ENCODE data around the gene CDC37L1.

Gene CDC37L1

DNA sequence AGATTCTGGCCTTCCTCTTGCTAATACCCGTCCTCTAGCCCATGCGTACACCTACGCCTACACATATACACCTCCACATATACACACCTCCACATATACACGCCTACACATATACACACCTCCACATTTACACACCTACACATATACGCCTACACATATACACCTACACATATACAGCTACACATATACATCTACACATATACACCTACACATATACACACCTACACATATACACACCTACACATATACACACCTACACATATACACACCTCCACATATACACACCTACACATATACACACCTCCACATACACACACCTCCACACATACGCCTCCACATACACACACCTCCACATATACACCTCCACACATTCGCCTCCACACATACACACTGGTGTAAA is 34.5 kb downstream of the CDC37L1 start:
- no peak for DNase-seq (ENCODE audit: low read depth in 1 of 2, low spot score in 1 of 2)

DNA sequence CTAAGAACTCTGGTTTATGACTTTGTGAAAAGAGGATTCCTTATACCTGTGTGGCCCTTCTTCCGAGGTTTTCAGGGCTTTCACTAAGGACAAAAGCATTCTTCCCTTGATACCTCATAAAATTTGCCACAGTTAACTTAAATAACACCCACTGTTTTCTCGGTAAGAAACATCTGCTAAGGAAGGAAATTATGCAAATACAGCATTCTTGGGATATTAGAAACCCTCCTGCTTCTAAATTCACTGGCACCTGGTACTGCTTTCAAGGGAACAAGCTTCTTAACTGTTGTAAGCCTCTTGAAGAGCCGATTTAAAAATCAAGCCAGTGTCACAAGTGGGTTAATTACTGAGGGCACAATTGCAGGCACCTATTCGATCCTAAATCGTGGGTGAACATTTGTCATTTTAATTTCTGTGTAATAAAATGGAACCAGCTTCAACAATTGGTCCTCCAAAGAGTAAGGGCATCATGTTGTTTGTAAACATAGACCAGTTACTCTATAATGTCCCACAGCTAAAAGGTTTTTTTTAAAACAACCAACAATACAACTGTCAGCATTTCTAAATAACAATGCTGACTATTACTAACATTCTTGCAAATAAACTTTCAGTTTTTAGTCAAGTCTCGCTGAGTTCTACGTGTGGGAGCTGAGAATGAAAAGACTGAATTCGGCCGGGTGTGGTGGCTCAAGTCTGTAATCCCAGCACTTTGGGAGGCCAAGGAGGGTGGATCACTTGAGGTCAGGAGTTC is 35.1 kb downstream of the CDC37L1 start:
- DNase-seq (ENCODE audit: low read depth in 1 of 2, low spot score in 1 of 2): no peak

DNA sequence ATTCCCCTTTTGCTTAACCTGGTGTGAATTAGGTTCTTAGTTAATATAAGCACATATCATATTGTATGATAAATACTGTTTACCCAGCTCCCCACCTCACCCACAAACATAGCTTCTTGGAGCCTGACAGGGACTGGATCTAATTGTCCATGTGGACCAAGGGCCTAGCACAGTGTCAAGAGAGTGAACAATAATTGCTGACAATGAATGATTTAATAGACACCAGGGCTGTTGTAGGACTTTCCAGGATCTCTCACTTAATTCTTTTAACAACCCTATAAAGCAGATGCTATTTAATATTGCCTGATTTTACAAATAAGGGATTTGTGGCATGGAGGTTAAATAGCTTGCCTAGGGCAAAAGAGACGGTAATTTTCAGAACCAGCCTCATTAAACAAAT is 36.8 kb downstream of the CDC37L1 start:
- DNase-seq (ENCODE audit: low read depth in 1 of 2, low spot score in 1 of 2): no peak

DNA sequence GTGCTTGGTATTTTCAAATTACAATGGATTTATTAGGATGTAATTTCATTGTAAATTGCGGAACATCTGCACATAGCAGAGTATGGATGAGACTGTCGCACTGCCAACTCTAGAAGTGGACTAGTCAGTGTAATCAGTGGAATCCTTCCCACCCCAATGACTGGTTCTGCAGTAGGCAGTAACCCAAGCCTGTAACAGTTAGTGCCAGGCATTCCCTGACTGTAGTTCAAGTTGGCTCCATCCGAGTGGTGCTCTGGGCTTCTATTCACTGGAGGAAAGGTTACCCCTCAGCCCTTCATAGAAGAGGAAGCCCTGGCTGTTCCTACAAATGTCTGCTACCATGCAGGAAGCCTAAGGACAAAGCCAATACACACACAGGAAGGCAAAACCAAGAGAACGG is 38.4 kb downstream of the CDC37L1 start:
- DNase-seq (ENCODE audit: low read depth in 1 of 2, low spot score in 1 of 2): no peak

DNA sequence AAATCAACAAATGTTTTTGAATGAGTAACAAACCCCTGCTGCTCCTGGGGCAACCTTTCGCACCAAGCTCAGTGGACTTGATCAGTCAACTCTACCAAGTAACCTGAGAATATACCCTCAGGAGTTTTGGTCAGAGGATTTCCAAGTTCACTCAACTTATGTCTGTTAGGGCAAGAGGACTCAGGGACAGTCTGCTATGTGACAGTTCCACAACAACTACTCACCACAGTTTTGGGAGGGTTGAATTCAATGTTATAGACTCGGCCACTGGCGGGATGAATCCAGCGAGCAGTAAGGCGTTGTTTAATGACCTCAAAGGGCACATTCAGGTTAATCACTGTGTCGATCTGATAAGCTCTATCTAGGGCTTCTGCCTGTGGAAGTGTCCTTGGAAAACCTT is 39.5 kb downstream of the CDC37L1 start:
- DNase-seq (ENCODE audit: low read depth in 1 of 2, low spot score in 1 of 2): no peak

DNA sequence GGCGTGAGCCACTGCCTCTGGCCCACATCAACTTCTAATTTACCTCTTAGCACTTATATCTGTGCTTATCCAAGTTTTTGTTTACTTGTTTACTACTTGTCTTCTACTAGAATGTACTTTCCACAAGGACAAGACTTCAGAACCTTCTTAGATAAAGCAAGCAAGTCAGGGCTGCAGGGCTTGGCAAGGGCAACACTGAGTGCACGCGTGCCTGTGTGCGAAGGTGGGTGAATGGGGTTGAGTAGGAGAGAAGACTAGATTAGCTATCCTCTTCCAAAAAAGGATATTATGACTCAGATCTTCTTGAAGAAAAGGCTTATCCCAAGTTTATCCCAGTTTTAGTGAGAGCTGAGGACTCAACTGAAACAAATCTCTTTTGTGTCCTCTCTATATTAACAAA is 42.4 kb downstream of the CDC37L1 start:
- DNase-seq (ENCODE audit: low read depth in 1 of 2, low spot score in 1 of 2): no peak

DNA sequence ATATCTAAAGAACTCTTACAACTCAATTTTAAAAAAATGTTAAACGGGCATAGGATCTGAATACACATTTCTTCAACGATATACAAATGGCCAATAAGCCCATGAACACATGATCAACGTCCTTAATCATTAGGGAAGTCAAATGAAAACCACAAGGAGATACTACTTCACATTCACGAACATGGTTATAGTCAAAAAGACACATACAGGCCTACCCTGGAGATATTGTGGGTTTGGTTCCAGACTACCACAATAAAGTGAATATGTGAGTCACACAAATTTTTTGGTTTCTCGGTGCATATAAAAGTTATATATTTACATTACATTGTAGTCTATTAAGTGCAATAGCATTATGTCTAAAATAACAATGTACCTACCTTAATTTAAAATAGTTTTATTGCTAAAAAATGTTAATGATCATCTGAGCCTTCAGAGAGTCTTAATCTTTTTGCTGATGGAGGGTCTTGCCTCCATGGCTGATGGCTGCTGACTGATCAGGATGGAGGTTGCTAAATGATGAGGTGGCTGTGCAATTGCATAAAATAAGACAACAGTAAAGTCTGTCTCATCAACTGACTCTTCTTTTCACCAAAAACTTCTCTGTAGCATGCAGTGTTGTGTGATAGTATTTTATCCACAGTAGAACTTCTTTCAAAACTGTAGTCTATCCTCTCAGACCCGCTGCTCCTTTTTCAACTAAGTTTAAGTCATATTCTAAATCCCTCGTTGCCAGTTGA is 46.5 kb downstream of the CDC37L1 start:
- DNase-seq (ENCODE audit: low read depth in 1 of 2, low spot score in 1 of 2): no peak

DNA sequence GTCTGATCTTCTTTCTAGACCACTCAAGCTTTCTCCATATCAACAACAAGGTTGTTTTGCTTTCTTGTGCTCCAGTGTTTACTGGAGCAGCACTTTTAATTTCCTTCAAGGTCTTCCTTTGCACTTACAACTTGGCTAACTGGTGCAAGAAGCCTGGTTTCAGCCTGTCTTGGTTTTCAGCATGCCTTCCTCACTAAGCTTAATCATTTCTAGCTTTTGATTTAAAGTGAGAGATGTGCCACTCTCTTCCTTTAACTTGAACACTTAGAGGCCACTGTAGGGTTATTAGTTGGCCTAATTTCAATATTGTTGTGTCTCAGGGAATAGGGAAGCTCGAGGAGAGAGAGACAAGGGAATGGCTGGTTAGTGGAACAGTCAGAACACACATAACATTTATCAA is 48.2 kb downstream of the CDC37L1 start:
- no peak for DNase-seq (ENCODE audit: low read depth in 1 of 2, low spot score in 1 of 2)

DNA sequence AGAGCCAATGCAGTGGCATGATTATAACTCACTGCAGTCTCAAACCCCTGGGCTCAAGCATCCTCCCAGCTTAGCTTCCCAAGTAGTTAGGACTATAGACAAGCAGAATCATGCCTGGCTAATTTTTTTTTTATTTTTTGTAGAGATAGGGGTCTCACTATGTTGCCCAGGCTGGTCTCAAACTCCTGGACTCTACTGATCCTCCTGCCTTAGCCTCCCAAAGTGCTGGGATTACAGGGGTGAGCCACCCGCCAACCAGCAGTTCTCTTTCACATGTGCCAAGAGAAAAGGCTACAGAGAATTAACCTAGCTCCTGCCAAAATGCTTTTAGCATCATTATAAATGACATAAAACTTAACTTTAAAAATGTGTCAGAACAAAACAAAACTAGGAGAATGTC is 53.5 kb downstream of the CDC37L1 start:
- no peak for DNase-seq (ENCODE audit: low read depth in 1 of 2, low spot score in 1 of 2)

DNA sequence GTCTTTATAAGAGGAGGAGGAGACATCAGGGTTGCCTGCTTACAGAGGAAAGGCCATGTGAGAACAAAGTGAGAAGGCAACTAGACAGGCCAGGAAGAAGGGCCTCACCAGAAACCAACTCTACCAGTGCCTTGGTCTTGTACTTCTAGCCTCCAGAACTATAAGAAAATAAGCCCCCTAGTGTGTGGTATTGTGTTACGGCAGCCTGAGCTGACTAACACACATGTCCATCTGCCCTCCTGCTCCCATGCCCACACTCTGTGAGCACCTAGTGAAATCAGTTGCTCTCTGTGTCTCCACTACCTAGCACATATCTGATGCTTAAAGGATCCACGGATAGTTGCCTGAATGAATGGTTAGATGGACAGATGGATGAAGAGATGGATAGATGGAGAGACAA is 54.8 kb downstream of the CDC37L1 start:
- DNase-seq (ENCODE audit: low read depth in 1 of 2, low spot score in 1 of 2): no peak

DNA sequence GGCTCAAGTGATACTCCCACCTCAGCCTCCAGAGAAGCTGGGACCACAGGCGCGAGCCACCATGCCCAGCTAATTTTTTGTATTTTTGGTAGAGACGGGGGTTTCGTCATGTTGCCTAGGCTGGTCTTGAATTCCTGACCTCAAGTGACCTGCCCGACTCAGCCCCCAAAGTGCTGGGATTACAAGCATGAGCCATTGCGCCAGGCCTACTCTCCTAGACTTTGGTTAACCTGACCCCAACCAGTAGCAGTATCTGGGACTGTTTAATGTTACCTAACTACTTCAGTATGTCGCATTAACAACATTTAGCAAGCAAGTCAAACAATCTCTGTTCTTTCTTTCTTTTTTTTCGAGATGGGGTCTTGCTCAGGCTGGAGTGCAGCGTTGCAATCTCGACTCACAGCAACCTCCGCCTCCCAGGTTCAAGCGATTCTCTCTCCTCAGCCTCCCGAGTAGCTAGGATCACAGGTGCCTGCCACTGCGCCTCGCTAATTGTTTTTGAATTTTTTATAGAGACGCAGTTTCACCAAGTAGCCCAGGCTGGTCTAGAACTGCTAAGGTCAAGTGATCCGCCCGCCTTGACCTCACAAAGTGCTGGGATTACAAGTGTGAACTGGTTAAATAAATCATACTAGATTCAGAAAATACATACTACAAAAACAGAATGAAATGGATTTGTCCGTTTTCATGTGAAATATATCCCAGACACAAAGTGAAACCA is 59.7 kb downstream of the CDC37L1 start:
- no peak for DNase-seq (ENCODE audit: low read depth in 1 of 2, low spot score in 1 of 2)

DNA sequence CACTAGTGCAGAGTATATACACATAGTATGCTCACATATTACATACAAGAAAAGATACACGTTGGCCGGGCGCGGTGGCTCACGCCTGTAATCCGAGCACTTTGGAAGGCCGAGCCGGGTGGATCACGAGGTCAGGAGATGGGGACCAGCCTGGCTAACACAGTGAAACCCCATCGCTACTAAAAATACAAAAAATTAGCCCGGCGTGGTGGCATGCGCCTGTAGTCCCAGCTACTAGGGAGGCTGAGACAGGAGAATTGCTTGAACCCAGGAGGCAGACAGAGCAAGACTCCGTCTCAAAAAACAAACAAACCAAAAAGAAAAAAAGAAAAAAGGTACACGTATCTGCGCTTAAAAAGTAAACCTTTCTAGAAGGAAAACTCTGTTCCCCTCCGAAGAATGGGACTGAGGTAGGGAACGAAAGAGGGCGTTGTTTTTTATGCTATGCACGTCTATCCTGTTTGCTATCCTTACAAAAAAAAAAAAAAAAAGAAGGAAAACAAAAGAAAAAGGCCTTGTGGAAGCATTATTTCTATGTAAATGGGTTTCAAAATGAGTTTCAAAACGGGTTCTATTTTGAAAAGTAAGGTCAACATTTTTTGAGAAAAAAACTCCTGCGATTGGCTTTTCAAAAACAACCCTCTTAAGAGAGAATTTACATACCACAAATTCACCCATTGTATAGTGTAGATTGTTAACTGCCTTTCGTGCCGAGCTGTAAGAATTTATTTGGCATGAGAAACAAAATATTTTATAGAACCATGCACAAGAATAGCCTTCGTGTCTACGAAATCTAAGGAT is 60.4 kb downstream of the CDC37L1 start:
- no peak for DNase-seq (ENCODE audit: low read depth in 1 of 2, low spot score in 1 of 2)

DNA sequence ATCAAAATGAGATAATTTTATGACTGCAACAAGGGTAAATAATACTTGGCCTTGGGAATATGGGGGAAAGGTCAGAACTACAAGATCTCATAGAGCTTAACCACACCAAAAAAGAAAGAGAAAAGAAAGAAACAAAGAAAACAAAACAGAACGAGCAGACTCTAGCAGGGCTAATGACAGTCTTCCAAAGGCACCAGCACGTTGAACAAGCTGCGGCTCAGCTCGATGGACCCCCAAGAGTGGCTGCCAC is 60.9 kb downstream of the CDC37L1 start:
- DNase-seq (ENCODE audit: low read depth in 1 of 2, low spot score in 1 of 2): no peak

DNA sequence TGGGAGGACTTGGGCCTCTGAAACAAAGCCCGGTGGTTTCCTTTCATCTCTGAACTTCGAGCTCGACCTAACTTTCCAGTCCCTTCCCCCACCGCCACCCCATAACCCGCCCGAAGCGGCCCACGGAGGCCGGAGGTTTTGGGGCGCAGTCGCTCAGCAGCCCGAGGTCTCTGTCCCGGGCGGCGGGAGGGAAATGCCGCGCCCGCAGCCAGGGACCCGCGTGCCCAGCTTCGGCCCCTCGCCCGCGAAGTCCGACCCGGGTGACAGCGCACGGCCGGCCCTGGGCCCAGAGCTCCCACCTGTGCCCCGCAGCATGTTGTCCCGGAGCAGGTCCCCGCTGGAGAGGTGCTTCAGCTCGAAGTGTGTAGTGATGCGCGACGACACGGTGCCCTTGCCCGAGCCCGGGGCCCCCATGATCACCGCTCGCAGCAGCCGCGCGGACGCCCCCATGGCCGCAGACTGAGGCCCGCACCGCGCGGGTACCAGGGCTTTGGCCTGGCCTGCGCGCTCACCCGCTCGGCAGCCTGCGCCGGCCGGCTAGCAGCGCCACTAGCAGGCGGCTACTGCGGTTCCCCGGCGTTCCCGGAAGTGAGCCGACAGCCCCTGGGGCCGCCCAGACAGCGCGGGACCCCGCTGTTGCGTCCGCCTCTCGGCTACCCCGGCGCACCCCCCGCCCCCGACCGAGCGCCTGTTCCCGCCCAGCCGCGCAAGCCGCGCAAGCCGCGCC is 61.4 kb downstream of the CDC37L1 start, which contains the start of gene AK3:
TSS of gene AK3 (minus strand) at position 565 of the 727 bp plus-strand sequence. CDS start at position 450, 115 bp downstream.
- peak; percentile 55 to 76 for DNase-seq (ENCODE audit: low read depth in 1 of 2, low spot score in 1 of 2)

DNA sequence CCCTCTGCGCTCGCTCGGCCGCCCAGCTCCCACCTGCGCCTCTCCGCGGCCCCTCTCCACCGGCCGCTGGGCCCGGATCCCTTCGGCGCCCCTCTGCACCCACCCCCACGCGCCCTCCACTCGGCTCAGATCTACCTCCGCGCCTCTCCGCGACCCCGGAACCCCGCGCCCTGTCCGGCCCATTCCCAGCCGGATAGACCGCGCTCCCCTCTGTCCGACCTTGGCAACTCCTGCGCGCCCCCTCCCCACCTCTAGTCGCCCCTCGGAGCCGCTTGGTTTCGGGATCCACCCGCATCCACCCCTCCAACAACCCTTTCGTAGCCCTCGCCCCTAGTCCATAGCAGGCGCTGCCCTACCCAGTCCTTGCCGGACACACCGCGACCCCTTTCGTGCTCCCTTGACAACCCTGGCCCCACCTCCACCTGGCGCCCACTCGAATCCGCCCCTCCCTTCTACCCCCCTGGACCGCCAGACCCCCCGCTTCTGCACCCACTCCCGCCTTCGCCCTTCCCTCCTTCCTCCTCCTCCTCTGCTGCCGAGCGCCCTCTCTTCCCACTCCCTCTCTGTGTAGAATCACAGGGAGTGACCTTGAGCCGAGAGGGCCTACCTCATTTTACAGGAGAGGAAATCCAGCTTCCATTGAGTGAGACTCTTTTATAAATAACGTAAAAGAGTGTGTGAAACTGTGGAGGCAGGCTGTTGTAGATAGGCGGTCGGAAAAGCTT is 62.2 kb downstream of the CDC37L1 start:
- peak in 1 of 2 donors; percentile 7 for DNase-seq (ENCODE audit: low read depth in 1 of 2, low spot score in 1 of 2)

DNA sequence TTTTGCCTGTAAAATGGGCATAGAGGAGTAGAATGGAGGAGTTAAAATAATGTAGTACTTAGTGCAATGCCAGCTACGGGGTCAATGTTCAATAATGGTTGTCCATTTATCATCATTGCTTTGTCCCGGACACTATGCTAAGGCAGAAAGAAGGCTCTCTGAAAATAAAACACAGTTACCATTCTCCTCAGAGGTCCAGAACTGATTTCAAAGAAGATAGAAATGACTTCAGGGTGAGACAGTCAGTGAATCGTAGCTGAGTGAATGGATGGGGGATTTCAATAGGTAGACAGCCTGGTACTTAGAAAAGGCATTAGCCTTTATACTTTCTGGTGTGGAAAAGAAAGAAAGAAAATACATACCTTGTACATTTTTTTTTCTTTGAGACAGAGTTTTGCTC is 62.9 kb downstream of the CDC37L1 start:
- no peak for DNase-seq (ENCODE audit: low read depth in 1 of 2, low spot score in 1 of 2)

DNA sequence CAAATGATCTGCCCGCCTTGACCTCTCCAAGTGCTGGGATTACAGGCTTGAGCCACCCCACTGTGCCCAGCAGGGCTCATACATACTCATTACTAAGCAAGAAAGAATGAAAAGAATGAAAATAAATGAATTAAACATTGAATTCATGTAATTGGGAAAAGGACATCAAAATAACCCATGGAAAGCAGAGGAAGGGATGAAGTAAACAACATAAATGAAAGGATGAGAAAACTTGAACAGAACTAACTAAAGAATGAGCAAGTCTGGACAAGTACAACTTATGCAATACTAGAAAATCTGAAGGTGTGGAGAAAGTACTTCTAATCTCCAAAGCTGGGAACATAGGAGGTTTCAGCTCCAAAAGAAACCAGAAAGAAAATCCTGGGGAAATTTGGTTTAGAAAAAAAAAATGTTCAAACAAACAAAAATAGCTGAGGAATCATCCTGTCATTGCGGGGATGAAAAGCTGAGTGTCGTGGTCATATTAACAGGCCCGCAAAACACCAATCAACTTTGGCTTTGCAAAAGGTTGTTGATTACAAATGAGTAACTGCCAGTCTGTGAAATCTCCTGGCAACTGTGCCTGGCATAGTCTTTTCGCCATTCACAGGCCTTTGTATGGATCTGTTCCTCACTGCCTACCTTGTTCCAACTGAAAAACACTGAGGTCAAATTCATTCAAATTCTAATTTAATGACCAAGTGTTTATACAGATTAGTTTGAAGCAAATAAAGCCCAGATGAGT is 63.9 kb downstream of the CDC37L1 start:
- no peak for DNase-seq (ENCODE audit: low read depth in 1 of 2, low spot score in 1 of 2)

DNA sequence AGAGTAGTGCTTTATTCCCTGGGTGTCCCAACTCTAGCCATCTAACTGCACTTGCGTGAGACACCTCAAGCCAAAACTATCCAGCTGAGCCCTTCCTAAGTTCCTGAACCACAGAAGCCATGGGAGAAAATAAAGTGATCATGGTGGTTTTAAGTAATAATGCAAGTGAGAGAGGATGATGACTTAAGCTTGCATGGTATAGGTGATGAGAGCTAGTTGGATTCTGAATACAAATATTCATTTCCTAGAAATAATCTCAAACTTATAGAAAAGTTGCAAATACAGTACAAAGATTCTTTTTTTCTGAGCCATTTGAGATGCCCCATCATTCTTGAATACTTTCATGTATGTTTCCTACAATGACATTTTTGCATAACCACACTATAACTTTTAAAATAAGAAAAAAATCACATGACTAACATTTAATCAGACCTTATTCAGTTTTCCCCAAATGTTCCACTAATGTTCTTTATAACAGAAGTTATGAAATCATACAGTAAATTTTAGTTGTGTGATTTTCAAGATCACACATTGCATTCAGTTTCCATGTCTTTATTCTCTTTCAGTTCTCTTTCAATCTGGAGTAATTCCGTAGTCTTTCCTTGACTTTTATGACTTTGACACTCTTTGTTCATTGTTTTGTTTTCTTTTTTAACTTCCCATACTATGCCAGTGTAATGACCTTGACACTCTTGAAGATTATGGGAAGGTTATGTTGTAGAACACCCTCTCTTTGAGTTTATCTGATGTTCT is 67.1 kb downstream of the CDC37L1 start:
- no peak for DNase-seq (ENCODE audit: low read depth in 1 of 2, low spot score in 1 of 2)

DNA sequence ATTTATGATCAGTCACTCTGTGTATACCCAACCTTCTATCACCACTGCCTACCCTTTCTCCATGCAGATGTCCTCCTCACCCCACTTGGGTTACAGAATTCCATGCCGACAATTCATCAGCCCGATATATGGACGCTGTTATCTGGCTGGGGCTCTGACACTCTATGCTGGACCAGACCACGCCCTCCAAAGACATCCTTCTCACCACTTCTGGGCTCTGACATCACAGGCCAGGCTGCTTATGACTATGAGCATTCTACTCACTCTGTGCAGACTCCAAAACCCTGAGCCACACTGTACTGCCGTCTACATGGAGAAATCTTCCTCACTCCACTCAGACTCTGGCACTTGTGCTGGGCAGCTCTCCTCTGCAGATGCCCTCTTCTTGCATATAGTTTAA is 69.2 kb downstream of the CDC37L1 start:
- no peak for DNase-seq (ENCODE audit: low read depth in 1 of 2, low spot score in 1 of 2)

Measured in activated T-helper 1 cell treated with anti-CD3 and anti-CD28 coated beads, Interleukin-2, amount 50 U/mL, for 16 hours (primary cell).